HCT116 (cell line): ENCODE results near the gene ATP13A3.

Source experiments
- ZFX ChIP-seq: fragments of 450-650 bp; IDR thresholded peaks from 2 replicates; pipeline ENCODE4 v1.6.1; 2017
- TF ChIP-seq, protein P1 (sequence below): IDR thresholded peaks from 2 replicates; pipeline ENCODE4 v1.6.1; 2012; ENCODE audit warnings: low read depth

DNA sequence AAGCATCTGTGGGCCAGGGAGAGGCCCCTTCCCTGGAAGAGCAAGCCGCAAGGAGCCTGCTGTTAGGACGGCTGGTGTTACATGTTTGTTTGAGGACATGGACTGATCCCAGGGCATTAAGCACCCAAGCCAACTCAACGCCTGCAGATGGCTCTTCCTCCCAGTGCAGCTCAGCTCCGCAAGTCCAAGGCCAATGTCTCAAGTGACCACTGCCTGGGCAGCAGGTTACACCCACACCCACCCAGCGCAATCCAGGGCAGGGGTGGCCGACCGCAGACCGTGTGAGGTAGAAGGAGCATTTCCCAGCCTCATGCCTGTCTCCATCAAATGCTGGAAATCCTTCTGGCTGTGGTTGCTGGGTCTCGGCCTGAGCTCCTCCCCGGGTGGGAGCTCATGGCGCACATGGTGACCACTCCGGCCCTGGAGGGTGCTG is 102.2 kb downstream of the ATP13A3 start:
- no peak for TF ChIP-seq ZFX
- TF ChIP-seq, protein P1, sequence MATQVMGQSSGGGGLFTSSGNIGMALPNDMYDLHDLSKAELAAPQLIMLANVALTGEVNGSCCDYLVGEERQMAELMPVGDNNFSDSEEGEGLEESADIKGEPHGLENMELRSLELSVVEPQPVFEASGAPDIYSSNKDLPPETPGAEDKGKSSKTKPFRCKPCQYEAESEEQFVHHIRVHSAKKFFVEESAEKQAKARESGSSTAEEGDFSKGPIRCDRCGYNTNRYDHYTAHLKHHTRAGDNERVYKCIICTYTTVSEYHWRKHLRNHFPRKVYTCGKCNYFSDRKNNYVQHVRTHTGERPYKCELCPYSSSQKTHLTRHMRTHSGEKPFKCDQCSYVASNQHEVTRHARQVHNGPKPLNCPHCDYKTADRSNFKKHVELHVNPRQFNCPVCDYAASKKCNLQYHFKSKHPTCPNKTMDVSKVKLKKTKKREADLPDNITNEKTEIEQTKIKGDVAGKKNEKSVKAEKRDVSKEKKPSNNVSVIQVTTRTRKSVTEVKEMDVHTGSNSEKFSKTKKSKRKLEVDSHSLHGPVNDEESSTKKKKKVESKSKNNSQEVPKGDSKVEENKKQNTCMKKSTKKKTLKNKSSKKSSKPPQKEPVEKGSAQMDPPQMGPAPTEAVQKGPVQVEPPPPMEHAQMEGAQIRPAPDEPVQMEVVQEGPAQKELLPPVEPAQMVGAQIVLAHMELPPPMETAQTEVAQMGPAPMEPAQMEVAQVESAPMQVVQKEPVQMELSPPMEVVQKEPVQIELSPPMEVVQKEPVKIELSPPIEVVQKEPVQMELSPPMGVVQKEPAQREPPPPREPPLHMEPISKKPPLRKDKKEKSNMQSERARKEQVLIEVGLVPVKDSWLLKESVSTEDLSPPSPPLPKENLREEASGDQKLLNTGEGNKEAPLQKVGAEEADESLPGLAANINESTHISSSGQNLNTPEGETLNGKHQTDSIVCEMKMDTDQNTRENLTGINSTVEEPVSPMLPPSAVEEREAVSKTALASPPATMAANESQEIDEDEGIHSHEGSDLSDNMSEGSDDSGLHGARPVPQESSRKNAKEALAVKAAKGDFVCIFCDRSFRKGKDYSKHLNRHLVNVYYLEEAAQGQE: no peak
